ENCODE measurements around the gene KISS1.

Gene KISS1

GRCh38 chr1:204147406-204148383 lies 48.6 kb downstream of the KISS1 start:
- in situ Hi-C loops (cut with HindIII; ENCODE audit: low pct_unique_long_range_greater_than_20kb, low sequenced_read_pairs) = loop anchor here (25.0 kb wide), 1 partner anchor 285 kb away; the partner anchor contains the start of gene SNRPE
- TF ChIP-seq JUND (IDR thresholded peaks at IDR 0.05; ENCODE audit: low read depth) = no peak

DNA sequence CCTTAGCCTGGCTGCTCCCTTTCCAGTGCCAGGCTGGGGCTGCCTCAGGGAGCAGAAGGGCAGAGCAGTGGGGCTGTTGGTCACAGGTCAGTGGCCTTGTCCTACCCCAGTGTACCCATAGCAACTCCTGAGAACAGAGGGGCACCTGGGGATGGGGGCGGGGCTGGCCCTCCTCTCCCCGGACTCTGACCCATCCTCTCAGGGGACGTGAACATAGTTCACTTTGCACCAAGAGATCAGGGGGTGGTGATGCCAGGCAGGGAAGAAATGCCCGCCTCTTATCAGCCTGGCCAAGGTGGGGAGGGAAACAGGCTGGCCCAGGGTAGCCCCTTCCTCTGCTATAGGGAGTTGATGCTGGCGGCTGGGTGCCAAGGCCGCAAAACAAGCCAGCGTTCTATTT lies 49.3 kb downstream of the KISS1 start:
- no peak for TF ChIP-seq JUND (IDR thresholded peaks at IDR 0.05; ENCODE audit: low read depth)
- in situ Hi-C loops (cut with HindIII; ENCODE audit: low pct_unique_long_range_greater_than_20kb, low sequenced_read_pairs) = loop anchor here (25.0 kb wide), 1 partner anchor 285 kb away; the partner anchor contains the start of gene SNRPE
- DNase-seq (ENCODE audit: low read depth in 1 of 2, low spot score in 1 of 2) = no peak

More at GRCh38 chr1:204147406-204148383, 48.6 kb downstream of the KISS1 start:
- no peak for DNase-seq (ENCODE audit: low read depth in 1 of 2, low spot score in 1 of 2)

GRCh38 chr1:204146309-204146708 lies 50.0 kb downstream of the KISS1 start:
- DNase-seq (ENCODE audit: low read depth in 1 of 2, low spot score in 1 of 2) = no peak
- no peak for TF ChIP-seq JUND (IDR thresholded peaks at IDR 0.05; ENCODE audit: low read depth)
- in situ Hi-C loops (cut with HindIII; ENCODE audit: low pct_unique_long_range_greater_than_20kb, low sequenced_read_pairs) = loop anchor here (25.0 kb wide), 1 partner anchor 284 kb away; the partner anchor contains the start of gene SNRPE

DNA sequence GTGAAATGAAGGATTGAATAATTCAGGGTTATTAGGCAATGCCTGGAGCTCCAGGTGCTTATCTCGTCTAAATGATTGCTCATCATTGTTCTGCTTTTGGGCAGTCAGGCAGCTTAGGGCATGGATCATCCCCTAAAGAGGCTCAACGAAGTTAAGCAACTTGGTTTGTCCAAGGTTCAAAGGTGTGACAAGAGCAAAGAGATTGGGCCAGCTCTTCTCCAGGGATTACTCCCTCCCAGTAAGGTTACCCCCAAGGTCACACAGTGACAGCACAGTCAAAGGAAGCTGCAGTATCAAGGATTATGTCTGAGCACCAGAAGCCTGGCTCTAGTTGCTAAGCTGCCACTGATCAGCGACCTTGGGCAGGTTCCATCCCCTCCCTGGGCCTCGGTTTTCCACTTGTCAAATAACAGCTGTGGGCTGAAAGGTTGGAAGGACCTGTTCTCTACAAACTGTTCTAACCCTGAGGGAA lies 51.2 kb downstream of the KISS1 start:
- DNase-seq (ENCODE audit: low read depth in 1 of 2, low spot score in 1 of 2) = peak in 1 of 2 experiments; percentile 47
- no peak for TF ChIP-seq JUND (IDR thresholded peaks at IDR 0.05; ENCODE audit: low read depth)
- in situ Hi-C loops (cut with HindIII; ENCODE audit: low pct_unique_long_range_greater_than_20kb, low sequenced_read_pairs) = loop anchor here (25.0 kb wide), 1 partner anchor 283 kb away; the partner anchor contains the start of gene SNRPE

- in situ Hi-C loops (cut with HindIII; ENCODE audit: low pct_unique_long_range_greater_than_20kb, low sequenced_read_pairs) = loop anchor here (25.0 kb wide), 1 partner anchor 281 kb away; the partner anchor contains the start of gene SNRPE
- DNase-seq (ENCODE audit: low read depth in 1 of 2, low spot score in 1 of 2) = no peak
- no peak for TF ChIP-seq JUND (IDR thresholded peaks at IDR 0.05; ENCODE audit: low read depth)
Observed at GRCh38 chr1:204143276-204144041, 52.8 kb downstream of the KISS1 start.

- TF ChIP-seq JUND (IDR thresholded peaks at IDR 0.05; ENCODE audit: low read depth) = no peak
- in situ Hi-C loops (cut with HindIII; ENCODE audit: low pct_unique_long_range_greater_than_20kb, low sequenced_read_pairs) = loop anchor here (25.0 kb wide), 1 partner anchor 280 kb away; the partner anchor contains the start of gene SNRPE
Observed at GRCh38 chr1:204142032-204142974, 54.0 kb downstream of the KISS1 start.

GRCh38 chr1:204141131-204141530 lies 55.2 kb downstream of the KISS1 start:
- DNase-seq (ENCODE audit: low read depth in 1 of 2, low spot score in 1 of 2) = peak in 1 of 2 experiments; percentile 83
- in situ Hi-C loops (cut with HindIII; ENCODE audit: low pct_unique_long_range_greater_than_20kb, low sequenced_read_pairs) = loop anchor here (25.0 kb wide), 1 partner anchor 279 kb away; the partner anchor contains the start of gene SNRPE
- no peak for TF ChIP-seq JUND (IDR thresholded peaks at IDR 0.05; ENCODE audit: low read depth)

More at GRCh38 chr1:204142032-204142974, 54.0 kb downstream of the KISS1 start:
- DNase-seq (ENCODE audit: low read depth in 1 of 2, low spot score in 1 of 2) = no peak

All from T47D (cell line).